ENCODE data around the gene INHBA. TPM values are rescaled to one million over a fixed set of nuclear protein-coding genes. Genes with fewer than 3 reads are reported as not detected.

INHBA gene
- total and polyA plus RNA-seq, 2 of the 4 experiments (the other 2 are of a cell fraction), result 60.2 to 112 TPM

DNA sequence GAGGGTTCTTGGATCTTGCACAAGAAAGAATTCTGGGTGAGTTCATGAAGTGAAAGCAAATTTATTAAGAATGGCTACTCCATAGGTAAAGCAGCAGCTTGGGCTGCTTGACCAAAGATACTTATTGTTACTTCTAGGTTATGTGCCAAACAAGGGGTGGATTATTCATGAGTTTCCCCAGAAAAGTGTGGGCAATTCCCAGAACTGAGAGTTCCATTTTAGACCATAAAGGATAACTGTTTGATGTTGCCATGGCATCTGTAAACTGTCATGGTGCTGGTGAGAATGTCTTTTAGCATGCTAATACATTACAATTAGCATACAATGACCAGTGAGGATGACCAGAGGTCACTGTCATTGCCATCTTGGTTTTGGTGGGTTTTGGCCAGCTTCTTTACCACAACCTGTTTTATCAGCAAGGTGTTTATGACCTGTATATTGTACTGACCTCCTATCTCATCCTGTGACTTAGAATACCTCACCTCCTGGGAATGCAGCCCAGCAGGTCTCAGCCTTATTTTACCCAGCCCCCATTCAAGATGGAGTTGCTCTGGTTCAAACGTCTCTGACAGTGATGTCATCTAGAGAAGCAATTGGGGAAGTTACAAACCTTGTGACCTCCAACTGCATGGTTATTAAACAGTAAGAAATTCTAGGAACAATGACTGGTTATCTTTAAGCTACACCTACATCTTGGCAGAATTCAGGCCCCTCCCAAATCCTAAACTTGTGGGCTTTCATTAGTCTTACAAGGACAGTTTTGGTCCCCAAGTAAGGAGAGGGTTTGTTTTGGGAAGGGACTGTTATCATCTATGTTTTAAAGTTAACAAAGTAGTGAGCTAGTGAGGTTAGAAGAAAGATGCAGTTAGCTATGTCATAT, 48.0 kb upstream of the INHBA start:
- no peak overlapping the region for H2BK15ac ChIP-seq (ENCODE audit: low read depth, low read length)
- H3K14ac ChIP-seq (replicated peaks; ENCODE audit: low read depth, low read length), result no peak overlapping the region
- dilution Hi-C loops (cut with HindIII; ENCODE audit: low sequenced_read_pairs, unreplicated experiment), result no loop called here
- no peak overlapping the region for H2BK20ac ChIP-seq (ENCODE audit: low read depth, low read length)
- no peak overlapping the region for H3K9ac ChIP-seq (ENCODE audit: low read depth, low read length)
- no peak overlapping the region for H2AK9ac ChIP-seq (replicated peaks; ENCODE audit: low read depth, low read length, poor library complexity)
- H2BK120ac ChIP-seq (ENCODE audit: low read depth, low read length), result no peak overlapping the region
- no peaks in the 10 kb centered on the region for H4K20me1 ChIP-seq (ENCODE audit: insufficient read depth, low read length)
- no peak for TF ChIP-seq RAD21 (IDR thresholded peaks at IDR 0.05; ENCODE audit: low read length)
- no peak for TF ChIP-seq MXI1 (IDR thresholded peaks at IDR 0.05; ENCODE audit: borderline replicate concordance, low read depth, low read length)
- no peak for TF ChIP-seq RFX5 (IDR thresholded peaks at IDR 0.05; ENCODE audit: low read depth, low read length)
- no peak for TF ChIP-seq CEBPB (IDR thresholded peaks at IDR 0.05; ENCODE audit: low read depth, low read length)
- TF ChIP-seq MAFK (IDR thresholded peaks at IDR 0.05; ENCODE audit: low read depth, low read length), result no peak
- no peak for TF ChIP-seq POLR2A (IDR thresholded peaks at IDR 0.05; ENCODE audit: low read depth, low read length)
- no peak for TF ChIP-seq NFE2L2 (IDR thresholded peaks at IDR 0.05; ENCODE audit: low read depth, low read length)
- no peak for TF ChIP-seq BHLHE40 (IDR thresholded peaks at IDR 0.05; ENCODE audit: low read depth, low read length)
- no peak for TF ChIP-seq RCOR1 (IDR thresholded peaks at IDR 0.05; ENCODE audit: insufficient replicate concordance, low read length)
- TF ChIP-seq, protein P1, sequence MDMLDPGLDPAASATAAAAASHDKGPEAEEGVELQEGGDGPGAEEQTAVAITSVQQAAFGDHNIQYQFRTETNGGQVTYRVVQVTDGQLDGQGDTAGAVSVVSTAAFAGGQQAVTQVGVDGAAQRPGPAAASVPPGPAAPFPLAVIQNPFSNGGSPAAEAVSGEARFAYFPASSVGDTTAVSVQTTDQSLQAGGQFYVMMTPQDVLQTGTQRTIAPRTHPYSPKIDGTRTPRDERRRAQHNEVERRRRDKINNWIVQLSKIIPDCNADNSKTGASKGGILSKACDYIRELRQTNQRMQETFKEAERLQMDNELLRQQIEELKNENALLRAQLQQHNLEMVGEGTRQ (IDR thresholded peaks at IDR 0.05; ENCODE audit: low read depth, low read length), result no peak
- TF ChIP-seq FOS (IDR thresholded peaks at IDR 0.05; ENCODE audit: low read depth, low read length), result no peak
- TF ChIP-seq, protein P2, sequence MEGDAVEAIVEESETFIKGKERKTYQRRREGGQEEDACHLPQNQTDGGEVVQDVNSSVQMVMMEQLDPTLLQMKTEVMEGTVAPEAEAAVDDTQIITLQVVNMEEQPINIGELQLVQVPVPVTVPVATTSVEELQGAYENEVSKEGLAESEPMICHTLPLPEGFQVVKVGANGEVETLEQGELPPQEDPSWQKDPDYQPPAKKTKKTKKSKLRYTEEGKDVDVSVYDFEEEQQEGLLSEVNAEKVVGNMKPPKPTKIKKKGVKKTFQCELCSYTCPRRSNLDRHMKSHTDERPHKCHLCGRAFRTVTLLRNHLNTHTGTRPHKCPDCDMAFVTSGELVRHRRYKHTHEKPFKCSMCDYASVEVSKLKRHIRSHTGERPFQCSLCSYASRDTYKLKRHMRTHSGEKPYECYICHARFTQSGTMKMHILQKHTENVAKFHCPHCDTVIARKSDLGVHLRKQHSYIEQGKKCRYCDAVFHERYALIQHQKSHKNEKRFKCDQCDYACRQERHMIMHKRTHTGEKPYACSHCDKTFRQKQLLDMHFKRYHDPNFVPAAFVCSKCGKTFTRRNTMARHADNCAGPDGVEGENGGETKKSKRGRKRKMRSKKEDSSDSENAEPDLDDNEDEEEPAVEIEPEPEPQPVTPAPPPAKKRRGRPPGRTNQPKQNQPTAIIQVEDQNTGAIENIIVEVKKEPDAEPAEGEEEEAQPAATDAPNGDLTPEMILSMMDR (conservative IDR thresholded peaks at IDR 0.05; ENCODE audit: low read depth, low read length), result no peak
- no peak for TF ChIP-seq MAZ (IDR thresholded peaks at IDR 0.05; ENCODE audit: borderline replicate concordance, low read depth, low read length)
- no peak for TF ChIP-seq CHD1 (IDR thresholded peaks at IDR 0.05; ENCODE audit: low read depth, low read length)
- TF ChIP-seq, protein P3, sequence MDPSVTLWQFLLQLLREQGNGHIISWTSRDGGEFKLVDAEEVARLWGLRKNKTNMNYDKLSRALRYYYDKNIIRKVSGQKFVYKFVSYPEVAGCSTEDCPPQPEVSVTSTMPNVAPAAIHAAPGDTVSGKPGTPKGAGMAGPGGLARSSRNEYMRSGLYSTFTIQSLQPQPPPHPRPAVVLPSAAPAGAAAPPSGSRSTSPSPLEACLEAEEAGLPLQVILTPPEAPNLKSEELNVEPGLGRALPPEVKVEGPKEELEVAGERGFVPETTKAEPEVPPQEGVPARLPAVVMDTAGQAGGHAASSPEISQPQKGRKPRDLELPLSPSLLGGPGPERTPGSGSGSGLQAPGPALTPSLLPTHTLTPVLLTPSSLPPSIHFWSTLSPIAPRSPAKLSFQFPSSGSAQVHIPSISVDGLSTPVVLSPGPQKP (IDR thresholded peaks at IDR 0.05; ENCODE audit: borderline replicate concordance, low read depth, low read length), result no peak
- no peak for TF ChIP-seq SMC3 (IDR thresholded peaks at IDR 0.05; ENCODE audit: low read depth, low read length)
- BruUV-seq (replicated peaks), result no TSS peak
- no peak overlapping the region for H4K8ac ChIP-seq (ENCODE audit: low read depth in 2 of 2, low read length in 2 of 2)
- peaks cover 3% of the 10 kb centered on the region for H3K9me3 ChIP-seq (ENCODE audit: control insufficient read depth, insufficient read depth, low read length)
- H3K4me2 ChIP-seq (ENCODE audit: low read depth, low read length), result no peak overlapping the region
- ChIA-PET POLR2A (ENCODE audit: unreplicated experiment) (no interaction called here), CTCF (no interaction called here)
- intact Hi-C loops (cut with micrococcal nuclease), result no loop called here
- no peak overlapping the region for H2AK5ac ChIP-seq (ENCODE audit: low read depth, low read length)
- no peaks in the 10 kb centered on the region for H3K36me3 ChIP-seq (ENCODE audit: control insufficient read depth, insufficient read depth, low read length)
- H3K4me1 ChIP-seq (ENCODE audit: control insufficient read depth, insufficient read depth, low read length), result no peaks in the 10 kb centered on the region
- ATAC-seq (ENCODE audit: low read depth) (no peak), DNase-seq (no peak)
- H4K91ac ChIP-seq (ENCODE audit: insufficient read depth, low read depth, low read length), result no peak overlapping the region
- H3K56ac ChIP-seq (ENCODE audit: extremely low read depth, insufficient read depth, low read length), result no peak overlapping the region
- no peak overlapping the region for H3K4ac ChIP-seq (ENCODE audit: low read depth, low read length)
- in situ Hi-C loops (cut with MboI; ENCODE audit: low sequenced_read_pairs), result no loop called here
- H2AFZ ChIP-seq (replicated peaks; ENCODE audit: low read length, poor library complexity), result no peak overlapping the region
- no peak overlapping the region for H2BK5ac ChIP-seq (ENCODE audit: low read depth, low read length, poor library complexity, severe bottlenecking)
- H4K5ac ChIP-seq (ENCODE audit: low read depth, low read length), result no peak overlapping the region
- H3K9me1 ChIP-seq (ENCODE audit: insufficient read depth, low read length), result no peaks in the 10 kb centered on the region
- no peaks in the 10 kb centered on the region for H3K79me1 ChIP-seq (ENCODE audit: low read depth in 1 of 2, low read length in 2 of 2)
- no peak overlapping the region for H3K27ac ChIP-seq (ENCODE audit: insufficient read depth, low read length)
- no peak overlapping the region for H3K4me3 ChIP-seq (ENCODE audit: insufficient read depth, low read depth, low read length)
- no peak overlapping the region for H3K23ac ChIP-seq (ENCODE audit: low read depth, low read length)
- no peak overlapping the region for H3K18ac ChIP-seq (ENCODE audit: low read depth, low read length)
- no CpG with 5 or more reads among the region's 1 CpG for WGBS, 2 experiments (ENCODE audit: extremely low coverage in 2 of 2, insufficient read length in 1 of 2)
- no peaks in the 10 kb centered on the region for H3K27me3 ChIP-seq (ENCODE audit: control insufficient read depth, insufficient read depth, low read length)

Data from IMR-90 (cell line).